K562 (cell line): ENCODE data around the gene RASL12. TPM values are rescaled to one million over a fixed set of nuclear protein-coding genes. Genes with fewer than 3 reads are reported as not detected.

Experiments
- ATAC-seq: fragments of 200-7000 bp; cut with Tn5 transposase; 3 replicates; pipeline ENCODE4 v1.9.1; 2020; ENCODE audit warnings: moderate library complexity
- BruUV-seq: library from RNA; stranded (reverse); fragments of 400-500 nt; replicated peaks from 2 replicates; lab custom pipeline; 2021; lab: Mats Ljungman, UMichigan
- CTCF ChIA-PET: fragments of 300-600 bp; formaldehyde crosslinking; extraction: SDS; loops from one replicate; lab custom pipeline; 2021; ENCODE audit warnings: low intra/inter-chr PET ratio; lab: Yijun Ruan, JAX
- POLR2A ChIA-PET: fragments of 300-600, 350-650 bp; sonication (Branson Sonifier 250); formaldehyde crosslinking; extraction: SDS; loops from one replicate; lab custom pipeline; 2021; ENCODE audit warnings: antibody characterized with exemption, inconsistent platforms; lab: Yijun Ruan, JAX
- DNase-seq, 4 experiments: peaks; one replicate each; pipeline versions ENCODE4 v3.0.0 to v3.0.0-alpha.2; 2011 to 2018; ENCODE audit warnings: low spot score in 3 of 4, mixed read lengths in 3 of 4; ENCODE audit errors: extremely low read depth in 1 of 4
- FAIRE-seq: peaks from 2 replicates; lab custom pipeline; 2011; peaks lifted over from hg19 to GRCh38; lab: Jason Lieb, UNC
- H2AFZ ChIP-seq: 2 replicates; pipeline ENCODE4 v1.6.0; 2011; ENCODE audit warnings: low read depth, low read length, control low read depth, inconsistent platforms
- H3K27ac ChIP-seq: fragments of 200-600 bp; 3 replicates; pipeline ENCODE4 v1.8.0; 2011; ENCODE audit warnings: low read depth, mild to moderate bottlenecking, control low read depth, inconsistent platforms, low read length, moderate library complexity, mixed read lengths; ENCODE audit errors: extremely low read depth
- H3K27me3 ChIP-seq, 2 experiments: fragments of 300-600 bp in 1 of 2; 2 replicates in 1 of 2; 3 replicates in 1 of 2; pipeline versions ENCODE4 v1.6.0 to v1.8.0; 2011; ENCODE audit warnings: inconsistent platforms in 2 of 2, low read length in 2 of 2, mild to moderate bottlenecking in 1 of 2, mixed read lengths in 1 of 2, moderate library complexity in 1 of 2; ENCODE audit not compliant: control insufficient read depth in 2 of 2, insufficient read depth in 2 of 2
- H3K36me3 ChIP-seq: fragments of 300-600 bp; 3 replicates; pipeline ENCODE4 v1.8.0; 2011; ENCODE audit warnings: mild to moderate bottlenecking, low read length, inconsistent platforms; ENCODE audit not compliant: control insufficient read depth, insufficient read depth
- H3K4me1 ChIP-seq, 2 experiments: fragments of 200-600 bp in 1 of 2; replicated peaks in 1 of 2; 2 replicates in 1 of 2; 3 replicates in 1 of 2; pipeline versions ENCODE4 v1.5.1 to v1.8.0; 2011; ENCODE audit warnings: inconsistent platforms in 2 of 2, low read length in 2 of 2, mild to moderate bottlenecking in 1 of 2, mixed read lengths in 1 of 2, moderate library complexity in 1 of 2; ENCODE audit not compliant: control insufficient read depth in 2 of 2, insufficient read depth in 2 of 2
- H3K4me2 ChIP-seq: 2 replicates; pipeline ENCODE4 v1.6.1; 2011; ENCODE audit warnings: low read length, control low read depth, inconsistent platforms, mixed read lengths; ENCODE audit not compliant: insufficient read depth
- H3K4me3 ChIP-seq: fragments of 200-600 bp; sonication (generic), shearing (Covaris generic); 2 replicates; pipeline ENCODE4 v1.5.1; 2016; ENCODE audit warnings: control low read depth, inconsistent platforms
- H3K79me2 ChIP-seq: fragments of 200-600 bp; 3 replicates; pipeline ENCODE4 v1.8.0; 2011; ENCODE audit warnings: low read length, inconsistent platforms; ENCODE audit not compliant: control insufficient read depth, insufficient read depth
- H3K9ac ChIP-seq, 2 experiments: 2 replicates each; pipeline versions ENCODE4 v1.6.0 to v1.6.1; 2011; ENCODE audit warnings: low read depth in 2 of 2, low read length in 2 of 2, control low read depth in 1 of 2, inconsistent platforms in 1 of 2, mild to moderate bottlenecking in 1 of 2, mixed read lengths in 1 of 2; ENCODE audit not compliant: insufficient read depth in 1 of 2
- H3K9me1 ChIP-seq: one replicate; pipeline ENCODE4 v1.6.0; 2011; ENCODE audit warnings: inconsistent platforms, mild to moderate bottlenecking, low read length, moderate library complexity; ENCODE audit not compliant: control insufficient read depth, insufficient read depth
- H3K9me3 ChIP-seq: replicated peaks from 2 replicates; pipeline ENCODE4 v1.5.1; 2011; ENCODE audit warnings: low read depth, low read length, inconsistent platforms; ENCODE audit not compliant: control insufficient read depth, insufficient read depth
- H4K20me1 ChIP-seq: replicated peaks from 2 replicates; pipeline ENCODE4 v1.6.1; 2011; ENCODE audit warnings: low read length, inconsistent platforms, mixed read lengths; ENCODE audit not compliant: control insufficient read depth, insufficient read depth
- BRCA1 ChIP-seq, 2 experiments: fragments of 450-650 bp in 1 of 2; sonication (generic) in 1 of 2; formaldehyde crosslinking in 1 of 2; IDR thresholded peaks; 2 replicates each; pipeline versions ENCODE4 v1.5.0 to v1.6.1; 2017 to 2020; ENCODE audit warnings: mild to moderate bottlenecking in 1 of 2, missing genetic modification reagents in 1 of 2
- EP400 ChIP-seq: fragments of 450-650 bp; IDR thresholded peaks from 2 replicates; pipeline ENCODE4 v1.6.1; 2017; ENCODE audit warnings: antibody characterized with exemption, mild to moderate bottlenecking, moderate library complexity
- HOXB6 ChIP-seq: fragments of 250-450 bp; sonication (Bioruptor Pico); IDR thresholded peaks from 2 replicates; pipeline ENCODE4 v1.5.1; 2022; ENCODE audit warnings: mild to moderate bottlenecking, borderline replicate concordance
- ILK ChIP-seq: fragments of 450-650 bp; IDR thresholded peaks from 2 replicates; pipeline ENCODE4 v1.6.1; 2016; ENCODE audit warnings: missing genetic modification characterization, low read depth, mild to moderate bottlenecking, missing compliant biosample characterization, moderate library complexity, borderline replicate concordance
- KDM2B ChIP-seq: fragments of 250-450 bp; sonication (Bioruptor Pico); IDR thresholded peaks from 2 replicates; pipeline ENCODE4 v1.8.0; 2021; ENCODE audit warnings: mild to moderate bottlenecking, moderate library complexity
- NRF1 ChIP-seq, 2 experiments: fragments of 450-650 bp; IDR thresholded peaks in 1 of 2; conservative IDR thresholded peaks in 1 of 2; 2 replicates each; pipeline ENCODE4 v1.6.1; 2014; ENCODE audit warnings: mild to moderate bottlenecking in 2 of 2
- SMARCE1 ChIP-seq: fragments of 450-650 bp; IDR thresholded peaks from 2 replicates; pipeline ENCODE4 v1.7.1; 2016; ENCODE audit warnings: mild to moderate bottlenecking
- TEAD4 ChIP-seq, 2 experiments: sonication (generic) in 1 of 2; formaldehyde crosslinking in 1 of 2; IDR thresholded peaks; 2 replicates each; pipeline versions ENCODE4 v1.6.1 to v1.8.0; 2012 to 2022; ENCODE audit warnings: borderline replicate concordance in 1 of 2, inconsistent platforms in 1 of 2, low read length in 1 of 2, mild to moderate bottlenecking in 1 of 2, missing genetic modification reagents in 1 of 2
- THRB ChIP-seq: fragments of 450-650 bp; formaldehyde crosslinking; conservative IDR thresholded peaks from 2 replicates; pipeline ENCODE4 v1.4.0; 2022; ENCODE audit warnings: mild to moderate bottlenecking, missing genetic modification characterization
- ZBTB7A ChIP-seq: IDR thresholded peaks from 2 replicates; pipeline ENCODE4 v1.6.1; 2011; ENCODE audit warnings: low read depth, mild to moderate bottlenecking, low read length, moderate library complexity, borderline replicate concordance; ENCODE audit not compliant: control insufficient read depth
- ZFP36 ChIP-seq: fragments of 150-350 bp; IDR thresholded peaks from 2 replicates; pipeline ENCODE4 v1.6.1; 2018; ENCODE audit warnings: low read length, low read depth; ENCODE audit not compliant: partially characterized antibody
- ZNF57 ChIP-seq: fragments of 450-650 bp; formaldehyde crosslinking; IDR thresholded peaks from 2 replicates; pipeline ENCODE4 v1.4.0; 2020; ENCODE audit warnings: mild to moderate bottlenecking, moderate library complexity
- ZNF583 ChIP-seq: fragments of 250-450 bp; sonication (Bioruptor Pico); IDR thresholded peaks from 2 replicates; pipeline ENCODE4 v1.4.0; 2020
- WGBS: fragments of 100-300 bp; shearing (Covaris generic); methylation state at CpG from one replicate; pipeline ENCODE4 v1.1.6; 2016; ENCODE audit warnings: low coverage, mixed read lengths; ENCODE audit not compliant: insufficient coverage; ENCODE audit errors: missing lambda C conversion rate; 5-methylcytosine and 5-hydroxymethylcytosine counted together
- in situ Hi-C: fragments of 300-500 bp; cut with MboI; formaldehyde crosslinking; loops from 4 replicates; pipeline ENCODE4 v1.15.0; 2018; ENCODE audit warnings: inconsistent platforms, mixed read lengths
- intact Hi-C: fragments of 100-400 bp; cut with micrococcal nuclease; formaldehyde crosslinking; loops from 2 replicates; pipeline ENCODE4 v1.14.2; 2022
- polyA plus RNA-seq, 8 experiments: library from polyadenylated mRNA; depleted of rRNA in 4 of 8; stranded (reverse) in 5 of 8; unstranded in 3 of 8; fragments of >200 nt; fragmentation: Nextera tagmentation in 2 of 8; fragmentation: Illumina TruSeq in 1 of 8; extraction: Ambion mirVana in 2 of 8; extraction: Trizol in 1 of 8; gene quantifications; 2 replicates each; pipeline versions ENCODE4 v1.2.1 to v1.2.3, GENCODE V29; 2011 to 2014; ENCODE audit warnings: inconsistent platforms in 1 of 8, missing spikeins in 1 of 8
- total RNA-seq, 7 experiments: library from RNA; depleted of rRNA in 6 of 7; stranded (reverse); fragments of >200 nt in 6 of 7; fragmentation: Illumina TruSeq in 2 of 7; extraction: Trizol in 2 of 7; gene quantifications; 2 replicates each; pipeline versions ENCODE4 v1.2.1 to v1.2.3, GENCODE V29; 2011 to 2021; ENCODE audit warnings: low replicate concordance in 1 of 7
- TF ChIP-seq, protein P1 (sequence below): fragments of 450-650 bp; IDR thresholded peaks from 2 replicates; pipeline ENCODE4 v1.6.1; 2017; ENCODE audit warnings: antibody characterized with exemption

Gene RASL12
- total and polyA plus RNA-seq, 9 of the 15 experiments (the other 6 are each of a cell fraction or from before 2014, with no cell fraction given) = not detected

DNA sequence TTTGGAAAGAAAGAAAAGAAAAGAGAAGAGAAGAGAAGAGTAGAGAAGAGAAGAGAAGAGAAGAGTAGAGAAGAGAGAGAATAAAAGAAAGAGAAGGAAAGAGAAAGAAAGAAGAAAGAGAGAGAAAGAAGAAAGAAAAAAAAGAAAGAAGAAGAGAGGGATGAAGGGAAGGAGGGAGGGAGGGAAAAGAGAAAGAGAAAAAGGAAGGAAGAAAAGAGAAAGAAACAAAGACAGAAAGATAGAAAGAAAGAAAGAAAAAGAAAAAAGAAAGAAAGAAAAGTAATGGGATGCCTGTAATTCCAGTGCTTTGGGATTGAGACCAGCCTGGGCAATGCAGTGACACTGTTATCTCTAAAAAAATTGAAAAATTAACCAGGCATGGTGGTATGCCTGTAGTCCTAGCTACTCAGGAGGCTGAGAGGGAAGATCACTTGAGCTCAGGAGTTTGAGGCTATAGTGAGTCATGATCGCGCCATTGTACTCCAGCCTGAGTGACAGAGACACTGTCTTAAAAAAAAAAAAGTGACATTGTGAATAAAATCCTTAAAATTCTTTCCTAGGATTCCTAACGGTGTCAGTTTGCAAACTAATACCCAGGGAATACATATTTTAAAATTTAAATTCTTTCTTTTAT is 1.7 kb downstream of the RASL12 start:
- Histone ChIP-seq H3K4me2 (no peak overlapping the region), H3K36me3 (no peaks in the 10 kb centered on the region), H3K9me1 (no peaks in the 10 kb centered on the region), H4K20me1 (peaks cover 3% of the 10 kb centered on the region; the same call in 1 of the 2 replicates), H3K27ac (no peak overlapping the region), H3K9me3 (no peaks in the 10 kb centered on the region), H3K9ac (no peak overlapping the region), H3K4me3 (no peak overlapping the region), H3K27me3 (peaks cover 31 to 60% of the 10 kb centered on the region in 2 experiments), H2AFZ (no peak overlapping the region), H3K4me1 (peaks cover 0 to 10% of the 10 kb centered on the region in 2 experiments; a peak in 1 of 5 replicates), H3K79me2 (no peaks in the 10 kb centered on the region)
- CTCF ChIA-PET = no interaction called here
- ATAC-seq (peak; percentile 52; the same call in 1 of the 3 replicates), DNase-seq (no peak), FAIRE-seq (no peak)
- intact Hi-C loops (no loop called here), in situ Hi-C loops (no loop called here)
- WGBS = 6% methylated on average over 3 of the region's 3 CpGs
- no TSS peak for BruUV-seq
- POLR2A ChIA-PET = interaction anchor here (0.6 to 1.3 kb wide), 5 partner anchors 9 to 546 kb away, joined by 3 to 4 read pairs (median 3); no protein-coding TSS in a partner anchor
- TF ChIP-seq ZNF583 (CRISPR knock-in tag) = no peak
- TF ChIP-seq SMARCE1 = no peak
- no peak for TF ChIP-seq ZFP36
- TF ChIP-seq ZBTB7A = no peak
- TF ChIP-seq ZNF57 (CRISPR knock-in tag) = no peak
- no peak for TF ChIP-seq EP400
- no peak for TF ChIP-seq BRCA1 (IDR thresholded peaks at IDR 0.05)
- no peak for TF ChIP-seq BRCA1 (CRISPR knock-in tag; IDR thresholded peaks at IDR 0.05)
- TF ChIP-seq HOXB6 (CRISPR knock-in tag) = no peak
- no peak for TF ChIP-seq NRF1 (conservative IDR thresholded peaks at IDR 0.05 in 1 of 2, IDR thresholded peaks at IDR 0.05 in 1 of 2)
- 0 out of 2 replicates have a peak, but pooled peaks have one; percentile 37 for TF ChIP-seq THRB (CRISPR knock-in tag)
- TF ChIP-seq, protein P1, sequence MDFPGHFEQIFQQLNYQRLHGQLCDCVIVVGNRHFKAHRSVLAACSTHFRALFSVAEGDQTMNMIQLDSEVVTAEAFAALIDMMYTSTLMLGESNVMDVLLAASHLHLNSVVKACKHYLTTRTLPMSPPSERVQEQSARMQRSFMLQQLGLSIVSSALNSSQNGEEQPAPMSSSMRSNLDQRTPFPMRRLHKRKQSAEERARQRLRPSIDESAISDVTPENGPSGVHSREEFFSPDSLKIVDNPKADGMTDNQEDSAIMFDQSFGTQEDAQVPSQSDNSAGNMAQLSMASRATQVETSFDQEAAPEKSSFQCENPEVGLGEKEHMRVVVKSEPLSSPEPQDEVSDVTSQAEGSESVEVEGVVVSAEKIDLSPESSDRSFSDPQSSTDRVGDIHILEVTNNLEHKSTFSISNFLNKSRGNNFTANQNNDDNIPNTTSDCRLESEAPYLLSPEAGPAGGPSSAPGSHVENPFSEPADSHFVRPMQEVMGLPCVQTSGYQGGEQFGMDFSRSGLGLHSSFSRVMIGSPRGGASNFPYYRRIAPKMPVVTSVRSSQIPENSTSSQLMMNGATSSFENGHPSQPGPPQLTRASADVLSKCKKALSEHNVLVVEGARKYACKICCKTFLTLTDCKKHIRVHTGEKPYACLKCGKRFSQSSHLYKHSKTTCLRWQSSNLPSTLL = 0 out of 2 replicates have a peak, but pooled peaks have one; percentile 46
- no peak for TF ChIP-seq ILK
- no peak for TF ChIP-seq KDM2B (CRISPR knock-in tag)
- no peak for TF ChIP-seq TEAD4 (IDR thresholded peaks at IDR 0.05; ENCODE audit: low read length)
- TF ChIP-seq TEAD4 (CRISPR knock-in tag; IDR thresholded peaks at IDR 0.05; ENCODE audit: borderline replicate concordance) = no peak
